ENCODE measurements around the gene OSBPL10.
"Not testable (repeated sequence)": the region's sequence is repeated elsewhere in the genome, so short reads cannot be mapped to it uniquely, and the experiment has no call there.

DNA sequence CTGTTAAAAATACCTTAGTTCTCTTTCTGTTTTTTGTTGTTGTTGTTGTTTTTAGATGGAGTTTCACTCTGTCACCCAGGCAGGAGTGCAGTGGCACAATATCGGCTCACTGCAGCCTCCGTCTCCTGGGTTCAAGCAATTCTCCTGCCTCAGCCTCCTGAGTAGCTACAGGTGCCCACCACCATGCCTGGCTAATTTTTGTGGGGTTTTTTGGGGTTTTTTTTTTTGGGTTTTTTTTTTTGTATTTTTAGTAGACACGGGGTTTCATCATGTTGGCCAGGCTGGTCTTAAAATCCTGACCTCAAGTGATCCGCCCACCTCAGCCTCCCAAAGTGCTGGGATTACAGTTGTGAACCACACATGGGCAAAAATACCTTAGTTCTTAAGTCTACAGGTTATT is 120.4 kb downstream of the OSBPL10 start:
- TF ChIP-seq, protein P1, sequence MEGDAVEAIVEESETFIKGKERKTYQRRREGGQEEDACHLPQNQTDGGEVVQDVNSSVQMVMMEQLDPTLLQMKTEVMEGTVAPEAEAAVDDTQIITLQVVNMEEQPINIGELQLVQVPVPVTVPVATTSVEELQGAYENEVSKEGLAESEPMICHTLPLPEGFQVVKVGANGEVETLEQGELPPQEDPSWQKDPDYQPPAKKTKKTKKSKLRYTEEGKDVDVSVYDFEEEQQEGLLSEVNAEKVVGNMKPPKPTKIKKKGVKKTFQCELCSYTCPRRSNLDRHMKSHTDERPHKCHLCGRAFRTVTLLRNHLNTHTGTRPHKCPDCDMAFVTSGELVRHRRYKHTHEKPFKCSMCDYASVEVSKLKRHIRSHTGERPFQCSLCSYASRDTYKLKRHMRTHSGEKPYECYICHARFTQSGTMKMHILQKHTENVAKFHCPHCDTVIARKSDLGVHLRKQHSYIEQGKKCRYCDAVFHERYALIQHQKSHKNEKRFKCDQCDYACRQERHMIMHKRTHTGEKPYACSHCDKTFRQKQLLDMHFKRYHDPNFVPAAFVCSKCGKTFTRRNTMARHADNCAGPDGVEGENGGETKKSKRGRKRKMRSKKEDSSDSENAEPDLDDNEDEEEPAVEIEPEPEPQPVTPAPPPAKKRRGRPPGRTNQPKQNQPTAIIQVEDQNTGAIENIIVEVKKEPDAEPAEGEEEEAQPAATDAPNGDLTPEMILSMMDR (IDR thresholded peaks at IDR 0.05) = not testable (repeated sequence)
- not testable (repeated sequence) for TF ChIP-seq POLR2A (IDR thresholded peaks at IDR 0.05)
